ENCODE measurements around the gene FAM131B. TPM values are rescaled to one million over a fixed set of nuclear protein-coding genes. Genes with fewer than 3 reads are reported as not detected.
A peak's percentile ranks its signal among the peaks of the same experiment; 100 is the strongest.
"Not testable (repeated sequence)": the region's sequence is repeated elsewhere in the genome, so short reads cannot be mapped to it uniquely, and the experiment has no call there.

Gene FAM131B
- total RNA-seq, 2 donors from 2014 or later: 0.23 to 0.42 TPM

- ATAC-seq (no peak), DNase-seq (no peak)
- peaks cover 12% of the 10 kb centered on the region for H3K36me3 Mint-ChIP-seq (ENCODE audit: low read depth)
- H3K9me3 ChIP-seq (ENCODE audit: control insufficient read depth, low read length, poor library complexity, severe bottlenecking): no peaks in the 10 kb centered on the region
- H3K27ac Mint-ChIP-seq: no peak overlapping the region
- H3K27me3 Mint-ChIP-seq: no peaks in the 10 kb centered on the region
- H3K4me3 Mint-ChIP-seq: no peak overlapping the region
- H3K4me1 Mint-ChIP-seq: peaks cover 16% of the 10 kb centered on the region
Measured at GRCh38 chr7:143399151-143399550, 36.6 kb upstream of the FAM131B start.

DNA sequence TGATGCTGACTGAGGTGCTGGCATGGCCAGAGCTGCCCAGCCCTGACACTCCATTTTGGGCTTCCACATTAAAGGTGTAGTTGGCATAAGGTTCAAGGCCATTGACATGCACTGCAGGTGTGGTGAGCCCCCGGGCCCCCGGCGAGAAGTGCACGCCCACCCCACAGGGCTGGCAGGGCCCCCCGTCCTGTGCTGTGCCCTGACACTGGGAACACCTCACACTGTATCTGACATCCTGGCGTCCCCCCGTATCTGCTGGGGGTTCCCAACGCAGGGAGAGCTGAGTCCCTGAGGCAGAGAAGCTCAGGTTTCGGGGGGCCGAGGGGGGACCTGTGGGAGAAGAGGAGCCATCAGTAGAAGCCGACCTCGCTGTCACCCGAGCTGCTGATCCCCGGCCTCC lies 36.1 kb upstream of the FAM131B start:
- Mint-ChIP-seq H3K27ac (no peak overlapping the region), H3K4me3 (no peak overlapping the region), H3K36me3 (ENCODE audit: low read depth) (peaks cover 12% of the 10 kb centered on the region), H3K27me3 (no peaks in the 10 kb centered on the region), H3K4me1 (peaks cover 18% of the 10 kb centered on the region)
- ATAC-seq: no peak
- H3K9me3 ChIP-seq (ENCODE audit: control insufficient read depth, low read length, poor library complexity, severe bottlenecking): no peaks in the 10 kb centered on the region
- DNase-seq: no peak

DNA sequence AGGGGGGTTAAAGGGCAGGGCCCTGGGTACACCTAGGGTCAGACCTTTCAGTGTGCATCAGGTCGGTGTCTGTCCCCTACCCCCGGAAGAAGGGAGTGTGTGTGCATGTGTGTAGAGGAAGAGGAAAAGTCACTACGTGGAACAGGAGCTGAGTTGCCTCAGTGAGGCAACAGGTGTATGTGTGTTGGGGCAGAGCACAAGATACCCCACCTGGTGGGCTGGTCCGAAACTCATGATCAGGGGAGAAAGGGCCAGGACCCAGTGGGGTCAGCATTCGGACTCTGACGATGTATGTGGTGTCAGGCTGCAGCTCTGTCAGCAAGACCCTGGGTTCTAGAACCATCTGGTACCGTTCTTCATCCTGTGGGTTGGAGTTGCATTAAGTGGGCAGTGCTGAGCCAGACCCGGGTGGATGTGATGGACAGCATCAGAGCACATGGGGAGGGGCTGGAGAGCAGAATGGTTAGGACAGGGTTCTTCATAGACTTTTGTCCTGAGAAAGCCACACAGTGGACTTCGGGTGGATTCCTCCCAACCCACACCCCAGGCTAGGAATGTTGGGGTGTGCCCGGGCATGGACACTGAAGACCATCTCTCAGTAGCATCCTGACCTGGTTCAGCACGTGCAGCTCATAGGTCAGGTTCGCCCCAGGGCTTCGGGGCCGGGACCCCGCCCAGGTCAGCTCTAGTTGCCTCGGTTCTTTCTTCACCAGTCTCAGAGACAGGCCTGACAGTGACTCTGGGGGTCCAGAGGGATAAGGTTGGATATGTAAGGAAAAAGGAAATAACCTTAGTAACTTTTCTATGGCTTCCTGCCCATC lies 35.4 kb upstream of the FAM131B start:
- H3K27ac Mint-ChIP-seq: no peak overlapping the region
- ATAC-seq (no peak), DNase-seq (no peak)
- no peaks in the 10 kb centered on the region for H3K9me3 ChIP-seq (ENCODE audit: control insufficient read depth, low read length, poor library complexity, severe bottlenecking)
- H3K4me3 Mint-ChIP-seq: no peak overlapping the region
- H3K36me3 Mint-ChIP-seq (ENCODE audit: low read depth): peaks cover 12% of the 10 kb centered on the region
- H3K4me1 Mint-ChIP-seq: peaks cover 19% of the 10 kb centered on the region
- no peaks in the 10 kb centered on the region for H3K27me3 Mint-ChIP-seq

- no peak overlapping the region for H3K27ac Mint-ChIP-seq
- peaks cover 12% of the 10 kb centered on the region for H3K36me3 Mint-ChIP-seq (ENCODE audit: low read depth)
- no peak overlapping the region for H3K4me3 Mint-ChIP-seq
- peaks cover 18% of the 10 kb centered on the region for H3K4me1 Mint-ChIP-seq
- DNase-seq: no peak
- H3K27me3 Mint-ChIP-seq: no peaks in the 10 kb centered on the region
- no peak for ATAC-seq
- no peaks in the 10 kb centered on the region for H3K9me3 ChIP-seq (ENCODE audit: control insufficient read depth, low read length, poor library complexity, severe bottlenecking)
Measured at GRCh38 chr7:143396625-143397556, 34.4 kb upstream of the FAM131B start.

- H3K4me3 Mint-ChIP-seq: no peak overlapping the region
- ATAC-seq: no peak
- H3K4me1 Mint-ChIP-seq: peaks cover 18% of the 10 kb centered on the region
- no peaks in the 10 kb centered on the region for H3K27me3 Mint-ChIP-seq
- H3K36me3 Mint-ChIP-seq (ENCODE audit: low read depth): peaks cover 12% of the 10 kb centered on the region
- no peak overlapping the region for H3K27ac Mint-ChIP-seq
- no peak for DNase-seq
- no peaks in the 10 kb centered on the region for H3K9me3 ChIP-seq (ENCODE audit: control insufficient read depth, low read length, poor library complexity, severe bottlenecking)
Measured at GRCh38 chr7:143396182-143396581, 33.7 kb upstream of the FAM131B start.

DNA sequence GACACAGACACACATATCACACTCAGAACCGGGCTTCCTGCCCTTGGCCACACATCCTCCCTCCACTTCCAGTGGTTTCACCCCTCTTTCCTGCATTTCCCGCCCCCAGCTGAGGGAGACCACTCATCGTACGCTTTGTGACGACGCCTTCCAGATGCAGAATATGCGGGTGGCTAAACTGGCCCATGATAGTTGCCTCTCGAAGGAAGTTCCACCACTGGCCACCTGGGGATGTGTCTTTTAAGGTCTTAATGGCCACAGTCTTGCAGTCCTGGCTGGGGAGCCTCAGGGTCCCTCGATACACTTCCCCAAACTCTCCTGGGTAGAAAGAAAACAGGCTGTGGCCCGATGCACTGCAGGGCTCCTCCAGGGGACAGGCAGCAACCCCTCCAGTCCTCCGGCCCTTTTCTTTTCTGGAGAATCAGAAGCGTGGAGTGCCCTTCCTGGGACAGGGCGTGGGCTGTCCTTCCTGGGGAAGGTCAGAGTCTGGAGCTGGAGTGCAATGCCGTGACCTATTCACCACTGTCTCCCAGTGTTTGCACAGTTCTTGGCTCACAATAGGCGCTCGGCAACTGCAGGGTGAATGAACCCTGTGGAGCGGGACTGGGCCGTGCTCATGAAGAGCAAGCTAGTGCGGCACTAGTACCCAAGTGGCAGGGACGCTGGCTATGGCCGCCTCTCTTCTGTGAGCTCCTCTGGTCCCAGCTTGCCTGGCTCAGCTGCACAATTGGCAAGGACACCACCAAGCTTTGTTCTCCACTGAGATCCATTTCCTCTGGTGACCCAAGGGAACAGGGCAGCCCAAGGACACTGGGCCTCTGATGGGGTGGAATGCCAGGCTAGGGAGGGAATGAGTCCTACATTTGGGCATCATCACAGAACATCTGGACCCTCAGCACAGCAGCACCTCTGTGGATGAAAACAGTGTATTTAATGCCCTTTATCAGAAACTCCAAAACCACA lies 33.0 kb upstream of the FAM131B start:
- Mint-ChIP-seq H3K4me3 (peak overlapping the region; percentile 57), H3K27ac (peak overlapping the region; percentile 61), H3K36me3 (ENCODE audit: low read depth) (peaks cover 12% of the 10 kb centered on the region), H3K27me3 (no peaks in the 10 kb centered on the region), H3K4me1 (peaks cover 18% of the 10 kb centered on the region)
- no peak for ATAC-seq
- no peak for DNase-seq
- no peaks in the 10 kb centered on the region for H3K9me3 ChIP-seq (ENCODE audit: control insufficient read depth, low read length, poor library complexity, severe bottlenecking)

- no peak for DNase-seq
- Mint-ChIP-seq H3K4me1 (peaks cover 21% of the 10 kb centered on the region), H3K36me3 (ENCODE audit: low read depth) (peaks cover 15% of the 10 kb centered on the region), H3K27ac (peak overlapping the region; percentile 61), H3K4me3 (no peak overlapping the region), H3K27me3 (no peaks in the 10 kb centered on the region)
- no peak for ATAC-seq
- H3K9me3 ChIP-seq (ENCODE audit: control insufficient read depth, low read length, poor library complexity, severe bottlenecking): no peaks in the 10 kb centered on the region
Measured at GRCh38 chr7:143394777-143395176, 32.3 kb upstream of the FAM131B start.

DNA sequence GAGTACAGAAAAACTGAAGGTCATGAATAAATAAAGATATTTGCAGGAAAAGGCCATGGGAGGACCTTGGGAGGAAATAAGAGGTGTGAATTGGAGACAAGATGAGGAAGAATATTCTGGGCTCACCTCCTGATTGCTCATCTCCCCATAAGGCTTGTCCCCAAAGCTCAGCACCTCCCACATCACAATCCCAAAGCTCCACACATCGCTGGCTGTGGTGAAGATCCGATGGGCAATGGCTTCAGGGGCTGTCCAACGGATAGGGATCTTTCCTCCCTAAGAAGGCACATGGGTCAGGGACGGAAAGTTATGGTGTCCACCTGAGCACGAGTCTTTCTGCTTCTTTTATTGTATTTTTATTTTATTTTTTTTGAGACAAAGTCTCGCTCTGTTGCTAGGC lies 31.6 kb upstream of the FAM131B start:
- no peak for ATAC-seq
- no peak for DNase-seq
- Mint-ChIP-seq H3K27me3 (no peaks in the 10 kb centered on the region), H3K27ac (peak overlapping the region; percentile 34), H3K36me3 (ENCODE audit: low read depth) (peaks cover 15% of the 10 kb centered on the region), H3K4me1 (peaks cover 25% of the 10 kb centered on the region), H3K4me3 (no peak overlapping the region)
- no peaks in the 10 kb centered on the region for H3K9me3 ChIP-seq (ENCODE audit: control insufficient read depth, low read length, poor library complexity, severe bottlenecking)

DNA sequence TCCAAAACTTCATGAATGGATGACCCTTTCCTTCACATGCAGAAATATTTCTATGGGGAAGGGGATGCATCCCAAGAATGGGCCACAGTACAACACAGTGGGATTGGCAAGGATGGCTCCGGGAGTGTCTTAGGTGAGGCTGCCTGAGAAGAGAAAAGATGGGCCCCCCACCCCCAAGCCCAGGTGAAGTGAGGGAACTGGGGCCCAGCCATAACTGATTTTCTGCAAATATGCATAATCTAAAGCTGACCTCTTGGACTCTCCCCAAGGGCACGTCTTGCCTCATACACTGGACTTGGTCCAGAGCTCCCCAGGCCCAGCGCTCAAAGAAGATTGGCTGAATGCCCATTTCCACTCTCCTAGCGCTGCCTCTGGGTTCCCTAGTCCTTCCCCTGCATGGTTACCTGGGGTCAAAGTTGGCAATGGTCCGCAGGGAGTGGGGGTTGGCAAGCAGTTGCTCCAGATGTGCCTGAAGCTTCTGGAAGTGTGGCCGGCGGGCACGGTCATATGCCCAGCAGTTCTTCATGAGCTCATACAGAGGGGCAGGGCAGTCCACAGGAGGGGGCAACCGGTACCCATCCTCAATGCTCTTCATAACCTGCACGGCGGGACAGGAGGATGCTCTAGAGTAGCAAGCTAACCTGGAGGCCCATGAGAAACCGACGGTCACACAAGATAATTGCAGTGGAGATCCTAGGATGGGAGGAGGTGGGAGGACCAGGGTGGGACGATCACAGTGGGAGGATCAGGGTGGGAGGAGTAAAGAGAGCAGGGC lies 30.9 kb upstream of the FAM131B start:
- Mint-ChIP-seq H3K27me3 (no peaks in the 10 kb centered on the region), H3K36me3 (ENCODE audit: low read depth) (peaks cover 15% of the 10 kb centered on the region), H3K4me3 (no peak overlapping the region), H3K4me1 (peaks cover 25% of the 10 kb centered on the region), H3K27ac (peak overlapping the region; percentile 34)
- no peaks in the 10 kb centered on the region for H3K9me3 ChIP-seq (ENCODE audit: control insufficient read depth, low read length, poor library complexity, severe bottlenecking)
- ATAC-seq: no peak
- DNase-seq: no peak

DNA sequence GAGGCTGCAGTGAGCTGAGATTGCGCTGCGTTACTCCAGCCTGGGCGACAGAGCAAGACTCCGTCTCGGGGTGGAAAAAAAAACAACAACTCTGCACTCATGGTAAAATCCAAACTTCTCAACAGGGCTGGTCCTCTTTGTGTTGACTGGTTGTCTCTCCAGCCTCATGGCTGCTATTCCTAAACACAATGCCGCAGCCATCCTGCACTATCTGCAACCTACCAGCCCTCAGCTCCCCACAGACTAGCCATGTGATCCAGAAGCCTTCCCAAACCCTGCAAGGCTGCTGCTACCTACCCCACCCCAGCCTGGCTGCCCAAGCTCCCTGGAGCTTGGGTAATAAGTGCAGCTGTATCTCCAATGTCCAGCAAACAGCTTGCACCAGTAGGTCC lies 30.4 kb upstream of the FAM131B start:
- ATAC-seq (no peak), DNase-seq (no peak)
- Mint-ChIP-seq H3K27ac (peak overlapping the region; percentile 34), H3K4me3 (no peak overlapping the region), H3K4me1 (peaks cover 26% of the 10 kb centered on the region), H3K27me3 (no peaks in the 10 kb centered on the region), H3K36me3 (ENCODE audit: low read depth) (peaks cover 14% of the 10 kb centered on the region)
- no peaks in the 10 kb centered on the region for H3K9me3 ChIP-seq (ENCODE audit: control insufficient read depth, low read length, poor library complexity, severe bottlenecking)

DNA sequence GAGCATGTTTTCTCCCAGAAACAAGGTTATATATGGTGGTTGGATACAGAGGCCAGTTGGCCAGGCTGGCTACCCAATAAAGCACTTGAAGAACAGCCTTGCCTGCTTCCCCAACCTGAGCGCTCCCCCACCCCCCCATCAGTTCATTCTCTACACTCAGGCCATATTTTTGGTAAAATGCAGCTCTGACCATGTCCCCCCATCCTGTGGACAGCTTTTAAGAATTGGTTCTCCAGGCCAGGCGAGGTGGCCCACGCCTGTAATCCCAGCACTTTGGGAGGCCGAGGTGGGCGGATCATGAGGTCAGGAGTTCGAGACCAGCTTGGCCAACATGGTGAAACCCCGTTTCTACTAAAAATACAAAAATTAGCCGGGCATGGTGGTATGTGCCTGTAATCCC lies 29.9 kb upstream of the FAM131B start:
- not testable (repeated sequence) for H3K27ac Mint-ChIP-seq; H3K9me3 ChIP-seq (ENCODE audit: control insufficient read depth, low read length, poor library complexity, severe bottlenecking); H3K27me3 Mint-ChIP-seq; DNase-seq; H3K36me3 Mint-ChIP-seq (ENCODE audit: low read depth); H3K4me3 Mint-ChIP-seq; ATAC-seq
- H3K4me1 Mint-ChIP-seq: peaks cover 29% of the 10 kb centered on the region

Measured in T-helper 17 cell (primary cell).